Measurements from ENCODE around the gene DRD2.

Gene DRD2

DNA sequence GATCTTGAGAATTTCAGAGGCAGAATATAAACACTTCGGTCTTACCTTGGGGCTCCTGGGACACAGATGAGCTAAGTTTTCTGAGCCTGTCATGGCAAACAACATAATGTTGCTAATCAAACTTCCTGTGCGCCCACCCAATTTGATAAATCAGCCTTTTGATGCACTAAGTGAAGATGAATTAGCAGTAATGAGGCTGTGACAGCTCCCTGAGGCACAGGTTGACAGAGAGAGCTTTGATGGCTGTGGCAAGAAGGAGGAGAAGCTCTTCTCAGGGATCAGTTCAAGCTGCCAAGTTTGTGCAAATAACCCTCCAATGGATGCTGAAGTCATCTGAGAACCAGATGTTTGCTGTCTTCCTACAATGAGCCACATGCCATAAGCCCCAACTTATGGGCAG, 34.4 kb downstream of the DRD2 start:
- no peak for DNase-seq

DNA sequence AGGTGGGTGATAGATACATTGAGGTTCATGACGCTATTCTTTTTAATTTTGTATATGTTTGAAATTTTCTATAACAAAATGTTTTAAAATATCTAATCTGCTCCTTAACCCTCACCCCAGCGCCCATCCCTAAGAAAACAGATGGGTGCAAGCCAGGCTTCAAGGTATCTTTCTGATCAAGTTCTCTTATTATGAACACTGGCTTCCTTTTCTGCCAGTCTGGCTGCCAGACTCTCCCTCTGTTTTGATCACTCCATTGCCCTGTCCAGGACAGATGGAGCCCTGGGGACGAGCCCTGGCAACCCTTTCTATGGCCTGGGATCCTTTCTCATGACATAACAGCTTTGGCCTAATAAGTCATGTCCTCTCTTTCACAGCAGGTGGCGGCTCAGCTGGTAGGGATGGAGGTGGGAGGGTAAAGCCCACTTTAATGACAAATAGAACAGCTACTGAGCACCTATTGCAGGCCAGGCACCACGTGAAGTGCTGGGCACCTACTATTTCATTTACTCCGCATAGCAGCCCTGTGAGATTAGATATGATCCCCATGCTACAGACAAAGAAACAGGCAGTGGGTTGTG, 38.4 kb downstream of the DRD2 start:
- no peak for DNase-seq

DNA sequence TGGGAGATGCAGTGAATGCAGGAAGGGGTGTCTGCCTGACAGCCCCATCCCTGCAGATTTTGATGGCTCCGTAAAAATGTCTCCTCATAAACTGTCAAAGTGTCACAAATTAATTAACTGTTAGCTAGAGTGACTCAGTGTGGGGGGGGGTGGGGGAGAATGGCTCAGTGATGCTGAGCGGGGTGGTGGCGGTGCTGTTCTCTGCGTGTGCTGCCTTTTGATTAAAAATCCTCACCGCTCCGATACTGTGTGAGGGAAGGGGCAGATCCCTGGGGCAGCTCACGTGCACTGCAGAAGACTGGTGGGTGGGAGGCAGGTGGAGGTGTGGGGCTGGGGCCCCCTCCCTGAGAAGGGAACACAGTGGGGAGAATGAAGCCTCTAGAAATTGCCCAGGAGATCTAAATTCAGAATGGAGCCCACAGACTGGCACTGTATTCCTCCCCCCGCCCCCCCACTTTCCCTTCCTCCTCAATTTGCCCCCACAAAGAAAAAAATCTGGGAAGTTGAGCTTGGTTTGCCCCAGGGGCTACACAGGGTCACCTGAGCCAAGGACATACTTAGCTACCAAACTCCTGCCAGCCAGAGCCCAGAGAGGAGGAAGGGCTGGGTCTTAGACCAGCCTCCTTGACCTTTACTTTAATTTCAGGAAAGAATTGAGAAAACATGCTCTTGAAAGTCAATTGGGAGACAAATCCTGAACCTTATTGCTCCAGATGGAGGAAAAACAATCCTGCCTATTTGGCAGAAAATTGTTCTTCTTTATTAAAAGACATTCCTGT, 39.8 kb downstream of the DRD2 start:
- no peak for DNase-seq

DNA sequence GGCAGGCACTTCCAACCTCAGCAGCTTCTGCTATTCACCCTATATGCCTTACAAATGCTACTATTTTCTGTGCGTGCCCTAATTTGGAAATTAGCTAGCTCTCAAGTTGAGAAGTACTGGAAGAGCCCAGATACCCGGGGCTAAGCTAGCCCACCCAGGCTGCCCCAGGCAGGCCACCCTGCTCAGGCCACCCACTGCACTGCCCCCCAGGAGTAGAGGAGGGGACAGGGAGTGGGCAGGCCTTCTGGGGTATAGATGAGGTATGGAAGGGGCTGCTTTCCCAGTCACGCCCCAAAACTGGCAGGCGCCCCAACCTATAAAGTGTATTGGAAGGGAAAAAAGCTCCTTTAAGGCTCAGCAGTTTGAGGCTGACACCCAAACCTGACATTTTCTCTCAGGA, 43.5 kb downstream of the DRD2 start:
- no peak for DNase-seq

DNA sequence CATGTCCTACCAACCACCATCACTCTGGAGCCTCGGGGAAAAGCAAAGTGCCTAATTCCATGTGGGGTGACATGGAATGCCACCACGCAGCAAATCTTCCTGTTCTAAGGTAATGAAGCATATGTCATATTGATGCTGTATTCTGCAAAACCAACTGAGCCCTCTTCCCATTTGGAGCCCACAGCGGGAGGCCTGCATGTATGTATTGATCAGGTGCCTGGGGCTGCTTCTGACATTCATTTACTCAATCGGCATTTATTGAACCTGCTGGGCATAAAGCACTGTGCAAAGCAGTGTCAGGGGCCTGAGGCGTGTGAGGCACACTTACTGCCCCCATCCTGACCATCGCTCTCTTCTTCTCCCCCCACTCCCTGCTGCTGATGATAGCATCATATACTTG, 48.5 kb downstream of the DRD2 start:
- no peak for DNase-seq

DNA sequence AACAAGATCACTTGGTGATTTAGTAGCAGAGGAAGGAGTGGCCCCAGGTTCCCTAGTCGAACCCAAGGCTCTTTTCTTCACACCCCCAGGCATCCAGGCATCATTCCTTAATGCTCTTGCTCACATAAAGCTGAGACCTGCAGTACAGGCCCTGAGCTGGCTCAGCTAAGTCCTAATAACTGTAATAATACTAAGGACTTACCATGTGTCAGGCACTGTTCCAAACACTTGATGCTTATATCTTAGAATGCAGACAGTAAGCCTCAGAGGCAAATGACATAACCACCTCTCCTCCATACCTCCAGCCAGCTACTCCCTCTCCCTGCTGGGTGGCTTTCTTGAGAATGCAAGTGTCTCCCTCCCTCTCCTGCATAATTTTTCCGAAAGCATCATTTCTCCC, 54.4 kb downstream of the DRD2 start:
- DNase-seq = no peak

DNA sequence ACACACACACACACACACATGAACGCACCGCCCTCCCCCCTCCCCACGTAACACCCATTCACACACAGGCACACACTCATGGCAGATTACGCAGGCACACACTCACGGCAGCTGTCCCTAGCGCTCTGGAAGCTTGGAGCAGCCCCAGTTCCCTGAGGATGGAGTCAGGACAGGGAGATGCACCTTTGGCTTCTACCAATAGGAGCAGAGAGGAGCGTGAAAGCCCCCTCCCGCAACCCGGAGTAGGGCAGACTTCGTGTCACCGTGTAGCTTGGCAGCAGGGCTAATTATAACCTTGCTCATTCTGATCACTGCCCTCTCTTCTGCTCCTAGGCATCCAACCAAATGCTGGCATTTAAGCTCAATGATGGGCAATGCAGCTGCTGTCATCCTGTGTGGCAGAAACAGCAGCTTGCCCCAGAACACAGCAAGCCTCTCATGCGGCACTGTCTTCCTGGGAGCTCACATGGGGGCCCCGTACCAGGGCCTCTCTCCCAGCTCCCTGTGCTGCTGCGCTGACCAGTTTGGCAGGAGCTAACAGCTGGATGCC, 55.7 kb downstream of the DRD2 start:
- DNase-seq = no peak

DNA sequence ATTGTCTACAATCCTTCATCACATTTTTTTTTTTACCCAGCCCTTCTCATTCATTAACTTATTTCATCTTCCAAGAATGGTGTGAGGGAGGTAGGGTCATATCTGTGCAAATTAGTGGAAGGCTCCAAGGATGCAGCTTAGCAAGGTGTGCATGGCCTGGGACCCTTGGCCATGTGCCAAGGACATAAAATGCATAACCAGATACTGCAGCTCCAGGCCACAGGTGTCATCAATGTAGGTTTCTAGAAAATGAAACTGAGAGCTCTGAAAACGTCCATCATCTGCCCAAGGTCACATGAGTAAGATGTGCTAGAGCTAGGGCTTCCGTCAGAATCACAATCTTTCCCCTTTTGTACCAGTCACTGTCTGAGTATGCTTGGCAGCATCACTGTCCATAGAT, 57.8 kb downstream of the DRD2 start:
- no peak for DNase-seq

DNA sequence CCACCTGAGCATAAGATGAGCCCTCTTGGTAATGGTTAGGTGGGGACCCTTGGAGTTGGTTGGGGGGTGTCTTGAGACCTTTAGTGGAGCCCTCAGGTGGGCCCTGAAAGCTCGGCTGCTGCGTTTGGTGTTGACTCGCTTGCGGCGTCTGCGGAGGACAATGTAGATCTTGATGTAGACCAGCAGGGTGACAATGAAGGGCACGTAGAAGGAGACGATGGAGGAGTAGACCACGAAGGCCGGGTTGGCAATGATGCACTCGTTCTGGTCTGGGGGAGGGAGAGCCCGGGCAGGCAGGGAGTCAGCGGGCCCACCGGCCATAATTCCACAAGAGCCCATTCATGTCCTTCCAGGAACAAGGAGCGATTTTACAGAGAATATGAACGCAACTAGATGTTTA, 59.9 kb downstream of the DRD2 start:
- no peak for DNase-seq

DNA sequence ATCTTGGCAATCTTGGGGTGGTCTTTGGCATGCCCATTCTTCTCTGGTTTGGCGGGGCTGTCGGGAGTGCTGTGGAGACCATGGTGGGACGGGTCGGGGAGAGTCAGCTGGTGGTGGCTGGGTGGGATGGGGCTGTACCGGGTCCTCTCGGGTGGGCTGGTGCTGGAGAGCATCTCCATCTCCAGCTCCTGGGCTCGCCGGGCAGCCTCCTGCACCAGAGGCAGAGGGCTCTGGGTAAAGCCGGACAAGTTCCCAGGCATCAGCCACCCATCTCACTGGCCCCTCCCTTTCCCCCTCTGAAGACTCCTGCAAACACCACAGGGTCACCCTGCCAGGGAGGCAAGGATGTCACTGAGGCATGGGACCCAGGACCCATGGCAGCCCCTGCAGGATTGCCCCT, 62.5 kb downstream of the DRD2 start:
- no peak for DNase-seq

DNA sequence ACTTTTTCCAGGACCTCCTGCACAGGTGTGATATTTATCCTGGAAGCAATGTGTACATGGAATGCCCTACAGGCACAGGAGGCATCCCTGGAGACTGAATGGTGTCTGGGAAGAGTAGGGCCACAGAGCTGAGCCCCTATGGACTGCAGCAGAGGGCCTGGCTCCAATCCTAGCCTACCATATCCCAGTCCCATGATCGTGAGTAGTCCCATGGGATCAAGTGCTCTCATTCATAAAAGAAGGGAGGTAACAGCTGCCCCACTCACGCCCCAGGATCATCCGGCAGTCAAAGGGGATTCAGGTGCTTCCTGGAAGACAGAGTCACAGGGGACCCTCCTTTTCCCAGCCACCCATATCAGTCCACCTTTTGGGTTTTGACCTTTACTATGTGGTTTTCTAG, 63.7 kb downstream of the DRD2 start:
- no peak for DNase-seq

DNA sequence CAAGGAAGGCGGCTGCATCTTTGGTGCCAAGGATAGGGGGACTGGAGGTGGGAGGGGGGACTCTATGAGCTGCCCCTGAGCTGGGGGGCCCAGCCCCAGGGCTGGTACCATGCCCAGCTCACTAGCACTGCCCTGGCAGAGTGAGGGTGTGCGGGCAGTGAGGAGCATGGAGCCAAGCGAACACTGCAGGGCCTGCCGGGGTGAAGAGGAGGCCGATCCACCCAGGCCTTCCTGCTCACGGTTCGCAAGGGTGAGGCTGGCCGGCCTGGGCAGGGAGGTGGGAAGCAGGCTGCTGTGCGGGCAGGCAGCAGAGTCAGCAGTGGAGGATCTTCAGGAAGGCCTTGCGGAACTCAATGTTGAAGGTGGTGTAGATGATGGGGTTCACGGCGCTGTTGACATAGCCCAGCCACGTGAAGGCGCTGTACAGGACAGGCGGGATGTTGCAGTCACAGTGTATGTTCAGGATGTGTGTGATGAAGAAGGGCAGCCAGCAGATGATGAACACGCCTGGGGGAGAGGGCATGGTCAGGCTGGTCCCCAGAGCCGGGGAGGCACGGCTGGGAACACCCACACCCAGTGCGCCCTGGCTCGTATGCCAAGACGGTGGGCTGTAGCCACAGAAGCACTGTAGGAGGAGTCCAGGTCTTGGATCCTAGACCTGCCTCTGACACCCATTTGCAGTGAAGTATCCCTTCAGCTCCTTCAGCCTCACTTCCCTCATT, 64.6 kb downstream of the DRD2 start:
- no peak for DNase-seq

DNA sequence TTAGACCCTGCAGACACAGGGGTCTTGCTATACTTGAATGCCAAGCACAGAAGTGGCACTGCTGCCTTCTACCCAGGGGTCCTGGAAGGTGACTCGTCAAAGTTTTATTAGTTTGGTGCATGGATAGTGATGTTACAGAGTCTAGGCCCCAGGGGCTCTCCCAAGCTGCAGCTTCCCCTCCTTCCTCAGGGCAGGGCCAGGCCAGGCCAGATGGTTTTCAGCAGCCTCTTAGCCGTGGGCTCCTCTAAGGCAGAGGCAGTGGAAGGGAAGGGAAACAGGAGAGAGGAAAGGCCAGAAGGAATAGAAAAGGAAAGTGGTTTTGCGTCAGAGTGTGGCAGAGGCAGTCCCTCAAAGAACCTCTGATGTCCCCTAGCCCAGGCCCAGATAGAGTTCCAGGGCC, 65.7 kb downstream of the DRD2 start:
- no peak for DNase-seq

DNA sequence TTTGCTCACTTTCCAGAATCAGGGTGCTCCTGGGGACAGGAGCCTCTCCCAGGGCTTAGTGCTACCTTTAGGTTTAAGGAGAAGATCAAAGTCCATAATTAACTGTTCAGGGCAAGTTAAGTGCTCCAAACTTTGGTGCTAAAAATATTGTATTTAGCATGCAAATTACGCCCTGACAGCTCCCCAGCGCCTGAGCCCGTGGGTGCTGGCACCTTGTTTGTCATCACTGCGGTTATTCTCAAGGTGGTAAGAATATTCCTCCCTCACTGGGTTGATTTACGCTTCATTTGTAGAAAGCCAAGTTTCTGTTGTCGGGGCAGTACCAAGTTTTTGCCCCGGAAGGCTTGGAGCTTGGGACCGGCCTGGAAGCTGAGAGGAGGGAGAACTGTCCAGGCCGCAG, 66.3 kb downstream of the DRD2 start:
- DNase-seq = no peak

DNA sequence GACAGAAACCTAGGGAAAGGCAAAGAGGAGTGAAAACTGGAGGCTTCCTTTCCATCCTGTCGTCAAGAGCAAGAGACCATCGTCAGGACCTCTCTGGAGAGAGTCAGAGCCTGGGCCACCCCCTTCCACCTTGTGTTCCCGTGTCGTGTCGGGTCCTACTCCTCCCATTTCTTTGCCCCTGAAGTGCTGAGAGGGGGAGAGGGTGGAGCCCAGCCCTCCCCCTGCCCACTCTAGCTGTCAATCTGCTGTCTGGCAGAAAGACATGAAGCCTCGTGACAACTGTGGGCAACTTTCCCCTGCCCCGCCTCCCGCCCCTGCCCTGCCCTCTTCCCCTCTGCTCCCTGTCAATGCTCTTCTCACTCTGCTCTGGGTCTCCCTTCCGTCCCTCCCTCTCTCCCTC, 67.0 kb downstream of the DRD2 start:
- no peak for DNase-seq

DNA sequence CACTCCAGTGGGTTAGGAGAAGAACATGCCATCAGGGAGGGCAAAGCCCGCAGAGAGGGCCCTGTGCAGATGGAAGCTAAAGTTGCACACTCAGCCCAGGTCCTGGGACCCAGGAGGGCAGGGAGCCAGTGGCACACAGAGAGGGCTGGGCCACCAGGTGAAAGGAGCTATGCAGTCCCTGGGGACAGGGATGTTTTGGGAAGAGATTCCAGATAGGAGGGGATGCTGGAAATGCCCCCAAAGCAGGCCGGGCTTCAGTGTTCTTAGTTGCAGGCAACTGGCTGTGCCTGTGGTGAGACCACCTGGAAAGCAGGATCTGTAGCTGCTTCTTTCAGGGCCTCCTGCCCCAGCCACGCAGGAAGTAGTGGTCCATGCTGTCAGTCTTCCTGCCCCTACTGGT, 68.0 kb downstream of the DRD2 start:
- DNase-seq = no peak

DNA sequence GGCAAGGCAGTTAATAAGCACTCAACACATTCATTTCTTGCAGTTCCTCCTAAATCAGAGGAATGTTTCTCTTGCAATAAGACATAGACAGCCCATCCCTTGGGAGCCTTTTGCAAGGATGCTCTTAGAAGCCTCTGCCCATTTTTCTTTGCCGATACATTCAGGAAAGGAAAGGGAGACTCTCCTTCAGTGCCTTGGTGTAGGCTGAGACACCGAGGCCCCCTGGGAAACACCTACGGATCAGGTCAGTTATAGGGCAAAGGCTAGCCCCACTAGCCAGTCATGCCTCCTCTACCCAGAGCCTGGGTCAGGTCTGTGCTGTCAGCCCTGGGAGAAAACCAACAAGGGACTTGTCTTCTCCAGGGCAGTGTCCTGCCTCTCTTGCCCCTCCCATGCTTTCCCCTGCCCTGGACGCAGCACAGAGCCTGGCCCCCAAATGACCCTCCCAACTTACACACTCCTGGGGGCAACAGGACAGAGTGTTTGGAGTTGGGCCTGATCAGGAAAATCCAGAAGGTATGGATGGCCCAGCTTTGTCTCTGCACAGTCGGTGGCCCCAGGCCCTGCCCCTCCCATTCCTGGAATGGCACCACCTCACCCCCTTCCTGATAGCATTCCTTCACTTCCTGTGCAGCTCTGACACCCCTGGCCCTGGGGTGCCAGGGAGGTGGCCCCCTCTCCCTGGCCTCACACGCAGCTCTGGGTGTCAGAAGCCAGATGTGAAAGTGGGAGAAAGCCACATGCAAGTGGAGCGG, 69.3 kb downstream of the DRD2 start:
- DNase-seq = no peak

DNA sequence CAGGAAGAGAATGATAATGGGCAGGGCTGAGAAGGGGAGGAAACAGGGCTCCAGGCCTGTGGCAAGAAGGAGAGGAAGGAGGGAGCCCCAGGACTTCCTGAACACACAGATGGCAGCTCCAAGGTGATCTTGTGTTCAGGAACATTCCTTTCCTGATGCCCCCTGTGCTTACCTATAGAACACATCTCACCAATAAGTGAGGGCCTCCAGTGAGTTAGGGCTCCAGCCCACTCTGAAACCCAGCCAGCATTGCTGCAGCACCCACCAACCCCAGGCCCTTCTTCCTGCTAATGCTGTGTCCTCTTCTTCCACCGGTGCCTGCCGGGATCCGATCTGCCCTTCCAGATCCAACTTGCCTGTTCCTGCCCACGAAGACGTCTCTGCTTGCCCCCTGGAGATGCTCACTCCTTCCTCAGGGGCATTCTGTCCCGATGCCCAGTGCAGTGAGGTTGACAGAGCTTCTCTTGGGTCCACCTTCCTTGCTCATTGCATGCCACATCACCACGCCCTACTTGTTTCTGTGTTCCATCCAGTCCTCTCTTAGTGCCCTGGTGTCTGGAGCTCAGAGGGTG, 70.3 kb downstream of the DRD2 start:
- DNase-seq = no peak

DNA sequence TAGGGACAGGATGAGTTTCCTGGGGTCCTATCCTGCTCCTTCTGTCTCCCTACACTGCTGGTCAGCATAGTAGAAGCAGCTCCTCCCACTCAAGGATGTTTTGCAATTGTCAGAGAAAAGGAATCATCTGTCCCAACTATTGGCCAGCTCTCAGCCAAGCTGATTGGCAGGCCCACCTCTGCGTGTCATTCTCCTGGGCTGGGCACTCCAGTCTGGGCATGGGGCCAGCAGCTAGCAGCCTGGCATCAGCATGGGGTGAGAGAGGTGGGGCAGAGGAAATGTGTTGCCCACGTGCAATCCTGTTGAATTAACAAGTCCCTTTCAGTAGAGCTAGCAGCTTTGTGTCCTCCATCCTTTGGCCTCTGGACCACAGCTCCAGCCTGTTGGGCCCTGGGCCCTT, 73.5 kb downstream of the DRD2 start:
- DNase-seq = peak; percentile 7

DNA sequence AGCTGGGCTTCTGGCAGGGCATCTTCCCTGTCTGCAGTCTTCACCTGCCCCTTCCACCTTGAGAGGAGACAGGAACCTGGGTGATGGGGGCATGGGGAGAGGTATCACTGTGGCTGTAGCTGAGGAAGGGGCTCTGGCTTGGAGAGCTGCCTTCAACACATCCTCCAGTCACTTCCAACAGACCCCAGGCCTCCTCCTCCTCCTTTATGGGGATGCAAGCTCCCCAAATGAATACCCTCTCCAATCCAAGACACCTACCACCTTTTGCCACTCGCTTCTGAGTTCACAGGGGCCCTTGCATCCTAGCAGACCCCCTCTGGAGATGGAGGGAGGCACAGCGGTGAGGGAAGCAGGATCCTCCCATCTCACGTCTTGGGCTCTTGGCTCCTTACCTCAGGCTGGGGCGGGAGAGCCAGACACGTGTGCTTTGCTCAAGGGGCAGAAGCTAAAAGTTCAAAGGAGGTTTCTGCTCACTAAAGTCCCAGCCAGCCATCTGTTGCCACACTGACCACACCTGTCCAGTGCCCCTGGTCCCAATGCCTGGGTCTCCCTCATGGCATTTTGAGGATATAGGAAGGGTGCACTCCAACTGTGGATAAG, 74.5 kb downstream of the DRD2 start:
- no peak for DNase-seq

DNA sequence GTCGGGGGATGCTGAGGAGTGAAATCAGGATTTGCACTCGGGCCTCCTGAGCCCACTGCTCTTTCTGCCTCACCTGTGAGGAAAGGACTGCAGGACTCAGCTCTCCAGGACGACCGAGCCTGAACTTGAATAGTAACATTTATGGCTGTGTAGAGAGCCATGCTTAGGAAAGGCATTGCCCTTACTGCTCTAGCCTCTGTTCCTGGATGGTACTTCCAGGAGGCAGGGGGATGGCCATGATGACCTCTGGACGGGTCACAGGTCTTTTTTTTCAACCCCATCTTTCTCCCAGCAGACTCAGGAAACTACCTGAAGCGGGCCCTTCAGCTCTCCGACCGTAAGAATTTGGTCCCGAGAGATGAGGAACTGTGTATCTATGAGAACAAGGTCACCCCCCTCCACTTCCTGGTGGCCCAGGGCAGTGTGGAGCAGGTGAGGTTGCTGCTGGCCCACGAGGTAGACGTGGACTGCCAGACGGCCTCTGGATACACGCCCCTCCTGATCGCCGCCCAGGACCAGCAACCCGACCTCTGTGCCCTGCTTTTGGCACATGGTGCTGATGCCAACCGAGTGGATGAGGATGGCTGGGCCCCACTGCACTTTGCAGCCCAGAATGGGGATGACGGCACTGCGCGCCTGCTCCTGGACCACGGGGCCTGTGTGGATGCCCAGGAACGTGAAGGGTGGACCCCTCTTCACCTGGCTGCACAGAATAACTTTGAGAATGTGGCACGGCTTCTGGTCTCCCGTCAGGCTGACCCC, 76.3 kb downstream of the DRD2 start:
- no peak for DNase-seq

DNA sequence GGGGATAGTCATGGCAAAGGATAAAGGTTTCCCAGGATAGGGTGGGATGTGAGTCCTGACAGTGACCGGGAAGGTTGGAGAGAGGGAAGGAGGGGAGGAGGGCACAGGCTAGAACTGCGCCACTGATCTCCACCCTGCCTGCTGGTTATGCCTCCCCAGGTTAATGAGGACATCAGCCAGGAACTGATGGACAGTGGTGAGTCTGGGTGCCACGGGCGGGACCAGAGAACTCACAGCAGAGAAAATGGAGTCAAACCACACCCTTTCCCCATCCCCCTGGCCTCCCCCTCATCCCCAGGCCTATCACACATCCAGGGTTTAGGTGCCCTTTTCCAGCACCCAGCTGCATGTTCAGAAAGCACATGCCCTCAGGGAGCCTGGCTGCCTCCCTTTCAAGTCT, 77.4 kb downstream of the DRD2 start:
- DNase-seq = no peak

Measured in fibroblast of skin of scalp (primary cell).